IPS-18a (cell line): Measurements from ENCODE around the gene KCNJ15.
"Not testable (repeated sequence)": the region's sequence is repeated elsewhere in the genome, so short reads cannot be mapped to it uniquely, and the experiment has no call there.

Experiments
- H3K27ac ChIP-seq: one replicate; pipeline ENCODE4 v1.5.1; 2013; ENCODE audit warnings: low read length
- H3K27me3 ChIP-seq: one replicate; pipeline ENCODE4 v1.6.1; 2013; ENCODE audit warnings: mild to moderate bottlenecking, low read length; ENCODE audit not compliant: control insufficient read depth, insufficient read depth
- H3K36me3 ChIP-seq: one replicate; pipeline ENCODE4 v1.6.1; 2013; ENCODE audit warnings: low read depth, low read length; ENCODE audit not compliant: control insufficient read depth
- H3K4me1 ChIP-seq: one replicate; pipeline ENCODE4 v1.6.1; 2013; ENCODE audit warnings: low read depth, low read length; ENCODE audit not compliant: control insufficient read depth
- H3K4me3 ChIP-seq: one replicate; pipeline ENCODE4 v1.5.1; 2013; ENCODE audit warnings: low read length
- H3K9ac ChIP-seq: one replicate; pipeline ENCODE4 v1.6.1; 2013; ENCODE audit warnings: mild to moderate bottlenecking, low read length, moderate library complexity
- H3K9me3 ChIP-seq: one replicate; pipeline ENCODE4 v1.6.1; 2013; ENCODE audit warnings: low read depth, low read length; ENCODE audit not compliant: control insufficient read depth

KCNJ15 gene

DNA sequence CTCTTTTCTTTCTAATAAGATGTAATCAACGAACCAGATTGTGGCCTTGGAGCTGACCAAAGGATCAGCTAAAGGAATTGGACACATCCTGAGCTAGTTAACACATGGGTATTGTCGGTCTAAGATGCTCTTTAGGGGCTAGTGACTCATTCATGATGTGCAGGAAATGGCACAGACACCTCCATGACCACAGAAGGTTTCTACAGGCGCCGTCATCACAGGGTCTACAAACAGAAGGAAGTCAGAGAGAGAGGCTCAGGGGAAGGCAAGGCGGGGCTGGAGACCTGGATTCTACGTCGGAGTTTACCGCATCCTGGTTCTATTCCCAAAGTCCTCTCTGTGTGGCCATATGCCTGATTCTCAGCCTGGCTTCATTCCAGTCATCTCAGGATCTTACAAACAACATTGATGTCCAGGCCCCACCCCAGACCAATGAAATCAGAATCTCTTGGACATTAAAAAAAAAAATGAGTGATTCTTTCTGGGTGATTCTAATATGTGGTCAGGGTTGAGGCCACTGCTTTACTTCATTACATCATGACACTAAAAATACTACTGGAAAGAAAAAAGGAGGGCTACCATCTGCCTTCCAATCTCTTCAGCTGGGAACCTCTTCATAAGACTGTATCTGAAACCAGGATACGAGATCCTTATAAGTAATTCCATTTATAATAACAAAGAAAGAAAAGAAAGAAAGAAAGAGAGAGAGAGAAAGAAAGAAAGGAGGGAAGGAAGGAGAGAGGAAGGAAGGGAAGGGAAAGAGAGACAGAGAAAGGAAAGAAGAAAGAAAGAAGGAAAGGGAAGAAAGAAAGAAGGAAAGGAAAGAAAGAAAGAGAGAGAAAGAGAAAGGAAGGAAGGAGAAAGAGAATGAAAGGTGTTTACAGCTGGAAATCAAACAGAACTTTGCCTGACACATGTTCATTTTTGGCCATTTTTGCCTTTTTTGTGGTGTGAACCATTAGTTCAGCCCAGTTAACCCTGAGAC, 11.6 kb upstream of the KCNJ15 start:
- no peak overlapping the region for H3K4me3 ChIP-seq
- H3K9me3 ChIP-seq: no peaks in the 10 kb centered on the region
- no peaks in the 10 kb centered on the region for H3K4me1 ChIP-seq
- H3K27ac ChIP-seq: no peak overlapping the region
- H3K36me3 ChIP-seq: no peaks in the 10 kb centered on the region
- no peak overlapping the region for H3K9ac ChIP-seq
- no peaks in the 10 kb centered on the region for H3K27me3 ChIP-seq

DNA sequence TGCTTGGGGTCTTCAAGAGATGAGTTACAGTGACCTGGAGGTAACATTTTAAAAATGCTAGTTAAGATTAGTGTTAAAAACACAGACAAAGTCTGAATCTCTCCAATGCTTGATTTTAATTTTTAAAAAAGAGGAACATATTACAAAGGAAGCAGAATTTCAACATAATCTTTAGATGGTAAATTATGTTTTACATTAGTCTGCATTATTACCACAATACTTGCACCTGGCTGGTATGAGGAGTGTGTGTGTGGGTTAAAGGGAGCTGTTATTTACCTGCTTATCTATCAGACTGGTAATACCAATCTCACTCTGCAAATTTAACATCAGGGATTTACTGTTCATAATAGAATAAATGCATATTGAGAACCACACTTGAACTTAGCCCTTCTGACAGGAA, 10.3 kb upstream of the KCNJ15 start:
- H3K9me3 ChIP-seq: no peaks in the 10 kb centered on the region
- H3K27ac ChIP-seq: no peak overlapping the region
- H3K36me3 ChIP-seq: no peaks in the 10 kb centered on the region
- H3K27me3 ChIP-seq: no peaks in the 10 kb centered on the region
- no peak overlapping the region for H3K4me3 ChIP-seq
- no peak overlapping the region for H3K9ac ChIP-seq
- no peaks in the 10 kb centered on the region for H3K4me1 ChIP-seq

DNA sequence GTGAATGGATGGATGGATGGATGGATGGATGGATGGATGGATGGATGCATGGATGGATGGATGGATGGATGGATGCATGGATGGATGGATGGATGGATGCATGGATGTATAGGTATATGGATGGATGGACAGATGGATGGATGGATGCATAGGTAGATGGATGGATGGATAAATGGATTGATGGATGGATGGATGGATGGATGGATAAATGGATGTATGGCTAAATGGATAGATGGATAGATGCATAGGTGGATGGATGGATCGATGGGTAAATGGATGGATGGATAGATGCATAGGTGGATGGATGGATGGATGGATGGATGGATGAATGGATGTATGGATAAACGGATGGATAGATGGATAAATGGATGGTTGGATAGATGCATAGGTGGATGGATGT, 9.7 kb upstream of the KCNJ15 start:
- not testable (repeated sequence) for H3K4me1 ChIP-seq, H3K4me3 ChIP-seq, H3K9ac ChIP-seq, H3K27me3 ChIP-seq, H3K9me3 ChIP-seq, H3K36me3 ChIP-seq, H3K27ac ChIP-seq

DNA sequence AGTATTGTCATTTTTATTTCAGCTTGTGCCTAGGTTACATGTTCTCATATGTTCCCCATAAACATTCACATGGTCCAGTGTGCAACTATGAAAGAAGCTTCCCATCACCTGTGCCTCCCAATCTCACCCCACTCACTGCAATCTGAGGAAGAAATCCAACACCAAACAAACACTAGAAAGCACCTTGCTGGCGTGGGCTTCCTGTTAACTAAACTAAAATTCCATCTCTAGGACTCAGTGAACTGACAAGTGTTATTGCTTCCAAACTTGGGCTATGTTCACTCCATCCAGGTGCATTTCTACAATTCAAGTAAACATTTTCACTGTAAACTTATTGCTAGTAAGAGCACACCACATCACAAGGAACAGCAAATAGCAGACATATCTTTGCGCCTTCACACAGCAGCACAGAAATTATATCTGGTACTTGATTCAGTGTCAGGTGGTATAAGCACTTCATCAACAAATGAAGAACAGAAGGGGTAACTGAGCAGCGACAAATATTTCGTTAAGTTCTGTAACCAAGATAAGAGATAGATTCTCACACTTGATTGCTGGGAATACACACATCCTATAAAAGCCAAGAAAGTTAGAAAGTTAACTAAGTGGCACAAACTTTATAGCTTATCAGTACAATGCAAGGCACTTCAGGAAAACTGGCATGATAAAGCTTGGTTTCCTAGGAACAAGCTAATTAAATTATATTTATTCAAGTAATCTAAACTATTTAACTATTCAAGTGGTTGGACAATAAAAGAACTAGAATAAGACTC, 8.9 kb upstream of the KCNJ15 start:
- H3K4me1 ChIP-seq: no peaks in the 10 kb centered on the region
- H3K9me3 ChIP-seq: no peaks in the 10 kb centered on the region
- H3K27ac ChIP-seq: no peak overlapping the region
- no peaks in the 10 kb centered on the region for H3K36me3 ChIP-seq
- no peak overlapping the region for H3K9ac ChIP-seq
- no peak overlapping the region for H3K4me3 ChIP-seq
- no peaks in the 10 kb centered on the region for H3K27me3 ChIP-seq

DNA sequence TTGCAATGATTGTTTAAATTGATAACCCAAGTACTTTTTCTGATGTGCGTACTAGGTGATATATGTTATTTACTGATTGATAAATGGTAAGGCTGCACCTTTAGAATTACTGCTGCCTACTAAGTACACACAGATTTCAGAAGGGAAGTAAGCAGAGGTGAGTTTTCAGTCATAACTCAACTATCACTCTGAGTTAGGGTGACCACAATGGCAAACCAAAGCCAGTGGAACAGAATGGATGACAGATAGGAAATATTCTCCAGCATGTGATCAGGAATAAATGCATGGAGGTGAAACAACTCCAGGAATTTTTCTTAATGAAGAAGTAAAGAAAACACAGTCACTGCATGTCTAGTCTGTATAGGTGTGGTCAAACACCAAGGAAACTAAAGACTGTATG, 7.5 kb upstream of the KCNJ15 start:
- Histone ChIP-seq H3K9me3 (no peaks in the 10 kb centered on the region), H3K4me1 (no peaks in the 10 kb centered on the region), H3K27ac (no peak overlapping the region), H3K36me3 (no peaks in the 10 kb centered on the region), H3K27me3 (no peaks in the 10 kb centered on the region), H3K4me3 (no peak overlapping the region), H3K9ac (no peak overlapping the region)

DNA sequence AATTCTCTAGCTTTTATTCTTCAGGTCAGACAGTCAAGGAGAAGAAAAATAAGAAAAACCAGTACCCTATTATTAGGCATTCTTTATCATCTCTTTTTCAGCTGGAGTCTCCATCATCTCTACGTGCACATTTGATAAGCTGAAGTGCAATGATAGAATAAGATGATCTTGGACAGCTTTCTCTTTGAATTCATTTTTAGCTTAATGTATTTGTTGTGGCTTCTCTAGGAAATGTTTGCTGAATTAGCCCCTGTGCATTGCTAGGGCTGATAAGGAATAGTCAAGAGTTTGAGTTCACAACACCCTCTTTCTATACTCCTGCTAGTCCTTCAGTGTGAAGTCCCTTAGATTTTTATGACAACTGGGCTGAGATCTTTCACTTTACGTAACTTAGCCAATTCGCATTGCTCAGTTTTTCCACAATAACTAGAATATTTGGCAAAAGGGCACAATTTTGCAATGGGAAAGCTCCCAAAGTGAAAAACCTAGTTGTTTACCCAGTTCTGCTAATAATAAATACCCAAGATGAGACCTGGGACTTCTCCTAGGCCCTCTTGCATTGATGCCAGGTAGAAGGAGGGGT, 7.0 kb upstream of the KCNJ15 start:
- Histone ChIP-seq H3K4me1 (no peaks in the 10 kb centered on the region), H3K4me3 (no peak overlapping the region), H3K9me3 (no peaks in the 10 kb centered on the region)

DNA sequence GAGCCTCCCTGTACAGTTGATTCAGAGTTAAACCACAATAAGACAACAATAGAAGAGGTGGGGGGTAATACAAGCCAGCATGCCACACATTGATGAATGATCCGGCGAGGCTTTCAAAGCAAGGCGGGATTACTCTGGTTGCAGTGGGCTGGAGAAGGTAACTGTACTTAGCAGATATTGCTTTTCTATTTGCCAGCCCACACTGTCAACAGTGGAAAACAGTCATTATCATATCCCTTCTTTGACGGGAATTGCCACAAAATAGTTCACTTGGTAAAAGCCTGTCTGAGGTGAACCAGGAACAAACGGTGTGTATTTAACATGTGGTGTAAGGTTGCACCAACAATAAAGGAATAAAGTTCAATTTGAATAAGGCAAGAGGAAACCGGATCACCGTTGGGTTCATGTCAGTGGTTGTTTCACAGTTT, 5.8 kb upstream of the KCNJ15 start:
- no peaks in the 10 kb centered on the region for H3K4me1 ChIP-seq
- H3K9me3 ChIP-seq: no peaks in the 10 kb centered on the region
- no peaks in the 10 kb centered on the region for H3K36me3 ChIP-seq
- no peak overlapping the region for H3K4me3 ChIP-seq
- no peaks in the 10 kb centered on the region for H3K27me3 ChIP-seq
- no peak overlapping the region for H3K27ac ChIP-seq
- no peak overlapping the region for H3K9ac ChIP-seq

More for the DNA sequence above, 7.0 kb upstream of the KCNJ15 start:
- Histone ChIP-seq H3K27ac (no peak overlapping the region), H3K27me3 (no peaks in the 10 kb centered on the region), H3K9ac (no peak overlapping the region), H3K36me3 (no peaks in the 10 kb centered on the region)

DNA sequence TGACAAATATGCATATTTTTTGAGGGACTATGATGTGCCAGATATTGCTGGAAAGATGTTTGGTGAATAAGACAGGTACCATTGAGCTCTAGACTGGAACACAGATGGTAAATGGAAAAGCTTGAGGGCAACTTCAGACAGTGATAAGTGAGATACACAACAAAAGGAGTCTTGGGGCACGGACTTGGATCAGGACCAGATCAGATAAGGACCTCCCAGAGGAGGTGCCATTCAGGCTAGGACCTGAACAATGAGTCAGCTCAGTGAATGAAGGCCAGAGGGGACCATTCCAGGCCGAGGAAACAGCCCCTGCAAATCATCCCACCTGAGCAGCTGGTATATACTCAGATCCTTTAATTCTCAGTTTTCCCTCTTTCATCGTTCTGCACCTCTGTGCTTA, 1.8 kb upstream of the KCNJ15 start:
- Histone ChIP-seq H3K36me3 (no peaks in the 10 kb centered on the region), H3K4me3 (no peak overlapping the region), H3K27me3 (no peaks in the 10 kb centered on the region), H3K9ac (no peak overlapping the region), H3K9me3 (no peaks in the 10 kb centered on the region), H3K27ac (no peak overlapping the region), H3K4me1 (no peaks in the 10 kb centered on the region)

DNA sequence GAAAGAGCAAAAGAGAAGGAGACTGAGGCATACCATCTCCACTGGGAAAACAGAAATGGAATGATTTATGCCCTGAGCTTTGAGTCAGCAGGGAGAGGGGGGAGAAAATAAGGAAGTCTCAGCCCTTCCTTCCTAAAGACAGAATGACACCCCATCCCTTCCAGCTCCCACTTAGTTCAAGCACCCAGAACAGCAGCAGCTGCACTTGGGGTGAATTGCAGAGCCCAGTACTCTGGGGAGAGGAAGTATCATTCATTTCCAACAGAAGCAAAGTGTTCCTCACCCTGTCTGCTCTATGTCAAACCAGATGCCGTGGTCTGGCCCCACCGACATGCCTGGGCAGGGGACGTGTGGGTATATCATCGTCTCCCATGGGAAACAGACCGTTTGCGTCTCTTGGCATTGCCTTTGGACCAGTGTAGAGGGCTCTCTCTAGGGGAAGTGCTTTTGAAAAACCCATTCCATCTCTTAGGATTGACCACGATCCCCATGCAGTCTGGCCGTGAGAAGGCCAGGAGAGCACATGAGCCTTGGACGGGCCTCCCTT, 1.1 kb upstream of the KCNJ15 start:
- Histone ChIP-seq H3K4me3 (no peak overlapping the region), H3K9ac (no peak overlapping the region), H3K27ac (no peak overlapping the region), H3K4me1 (no peaks in the 10 kb centered on the region), H3K9me3 (no peaks in the 10 kb centered on the region), H3K36me3 (no peaks in the 10 kb centered on the region), H3K27me3 (no peaks in the 10 kb centered on the region)

DNA sequence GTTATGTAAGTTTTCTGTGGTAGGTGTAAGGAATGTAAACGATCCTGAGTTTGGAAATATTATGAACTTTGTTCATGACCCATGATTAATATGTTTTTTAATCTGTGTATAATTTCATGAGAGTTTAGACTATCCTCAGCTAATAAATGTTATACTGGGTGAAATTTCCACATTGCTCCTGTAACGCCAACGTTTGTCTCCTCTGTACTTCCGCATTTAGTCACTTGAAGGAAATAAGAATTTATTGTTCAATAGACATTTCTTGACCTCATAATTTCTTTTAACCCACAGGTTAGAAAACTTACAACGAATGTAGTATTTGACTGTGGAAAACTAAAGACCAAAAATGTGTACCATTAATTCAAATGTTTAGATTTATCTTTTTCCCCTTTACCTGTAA, 876 bp downstream of the KCNJ15 start:
- H3K27me3 ChIP-seq: no peaks in the 10 kb centered on the region
- H3K27ac ChIP-seq: no peak overlapping the region
- no peaks in the 10 kb centered on the region for H3K4me1 ChIP-seq
- H3K36me3 ChIP-seq: no peaks in the 10 kb centered on the region
- no peaks in the 10 kb centered on the region for H3K9me3 ChIP-seq
- no peak overlapping the region for H3K9ac ChIP-seq
- H3K4me3 ChIP-seq: no peak overlapping the region
